ENCODE measurements around the gene CARF. TPM values are rescaled to one million over a fixed set of nuclear protein-coding genes. Genes with fewer than 3 reads are reported as not detected.

Gene CARF
- total and polyA plus RNA-seq, 2 of the 13 experiments (the other 11 are each of a cell fraction or from before 2014, with no cell fraction given), result 3.0 to 5.4 TPM

- TF ChIP-seq SRSF1 (optimal IDR thresholded peaks at IDR 0.05; ENCODE audit: low read depth, low read length) (no peak), PHF8 (CRISPR knock-in tag; IDR thresholded peaks at IDR 0.05) (no peak), ARNT2 (CRISPR knock-in tag; IDR thresholded peaks at IDR 0.05; ENCODE audit: low read depth) (0 out of 2 replicates have a peak, but pooled peaks have one; percentile 9), TGIF2 (CRISPR knock-in tag; IDR thresholded peaks at IDR 0.05) (peak; percentile 25; the same call in 1 of the 2 replicates), ZNF7 (CRISPR knock-in tag; IDR thresholded peaks at IDR 0.05) (no peak), ZNF772 (CRISPR knock-in tag; IDR thresholded peaks at IDR 0.05) (no peak; the same call in 1 of the 2 replicates)
Measured at GRCh38 chr2:202870431-202871299, 41.4 kb upstream of the CARF start (continued).

GRCh38 chr2:202871300-202872141 is 40.6 kb upstream of the CARF start, which contains the start of gene ICA1L:
TSS of gene ICA1L (minus strand) at chr2:202871766. CDS start at chr2:202829009, 42,757 bp downstream.
- intact Hi-C loops (cut with micrococcal nuclease; ENCODE audit: unreplicated experiment), result loop anchor here (1.0 kb wide), 1 partner anchor 40 kb away; no protein-coding TSS in a partner anchor
- DNase-seq (ENCODE audit: low spot score), result peak; percentile 32
- TF ChIP-seq SRSF1 (optimal IDR thresholded peaks at IDR 0.05; ENCODE audit: low read depth, low read length), result no peak
- no peak; the same call in 1 of the 2 replicates for TF ChIP-seq ZSCAN25 (CRISPR knock-in tag; IDR thresholded peaks at IDR 0.05)
- TF ChIP-seq PRDM10 (CRISPR knock-in tag; IDR thresholded peaks at IDR 0.05; ENCODE audit: low read depth), result no peak
- no peak for TF ChIP-seq EZH2 (conservative IDR thresholded peaks at IDR 0.05; ENCODE audit: low read depth, low read length)
- peak; percentile 20; the same call in 1 of the 2 replicates for TF ChIP-seq NR0B2 (CRISPR knock-in tag; IDR thresholded peaks at IDR 0.05)
- TF ChIP-seq SIX1 (CRISPR knock-in tag; IDR thresholded peaks at IDR 0.05; ENCODE audit: borderline replicate concordance), result no peak
- TF ChIP-seq HDAC1 (CRISPR knock-in tag; IDR thresholded peaks at IDR 0.05), result peak; percentile 80
- no peak for TF ChIP-seq ZFP36L1 (CRISPR knock-in tag; IDR thresholded peaks at IDR 0.05)
- TF ChIP-seq ZNF333 (CRISPR knock-in tag; IDR thresholded peaks at IDR 0.05; ENCODE audit: borderline replicate concordance), result peak; percentile 82; the same call in 1 of the 2 replicates
- TF ChIP-seq ZNF460 (CRISPR knock-in tag; IDR thresholded peaks at IDR 0.05; ENCODE audit: borderline replicate concordance), result no peak

More at GRCh38 chr2:202871300-202872141, 40.6 kb upstream of the CARF start, which contains the start of gene ICA1L:
- Histone ChIP-seq H3K9me3 (ENCODE audit: low read length) (no peaks in the 10 kb centered on the region), H3K4me3 (replicated peaks in 1 of 3; ENCODE audit: insufficient read depth in 1 of 3, low read depth in 2 of 3, low read length in 3 of 3) (peak within 1 kb of the TSS; percentile 72 to 88 (median 85)), H3K27me3 (ENCODE audit: control insufficient read depth in 1 of 2, insufficient read depth in 2 of 2, low read length in 2 of 2) (no peaks in the 10 kb centered on the region), H3K9ac (ENCODE audit: insufficient read depth, low read depth, low read length) (peak within 1 kb of the TSS; percentile 72), H3K4me2 (ENCODE audit: low read depth, low read length) (peak within 1 kb of the TSS; percentile 83), H3K36me3 (replicated peaks in 1 of 2; ENCODE audit: control insufficient read depth in 1 of 2, insufficient read depth in 2 of 2, low read length in 2 of 2) (no peaks in the 10 kb centered on the region), H3K79me2 (ENCODE audit: insufficient read depth, low read length) (no peaks in the 10 kb centered on the region), H2AFZ (ENCODE audit: low read length) (peak within 1 kb of the TSS; percentile 49), H3K27ac (ENCODE audit: extremely low read length, insufficient read depth, low read length) (peak within 1 kb of the TSS; percentile 51), H3K4me1 (ENCODE audit: insufficient read depth, low read length) (peaks cover 6% of the 10 kb centered on the region), H4K20me1 (ENCODE audit: insufficient read depth, low read length) (no peaks in the 10 kb centered on the region)
- CTCF ChIA-PET (ENCODE audit: low intra/inter-chr PET ratio, low total read pairs), result interaction anchor here (1.7 to 2.2 kb wide), 3 partner anchors 40 to 298 kb away, joined by 5 to 12 read pairs (median 11); no protein-coding TSS in a partner anchor
- ATAC-seq (peak; percentile 83), FAIRE-seq (no peak)
- BruUV-seq (replicated peaks), result no TSS peak
- in situ Hi-C loops (cut with HindIII; ENCODE audit: extremely low pct_ligation_motif_present, low pct_unique_long_range_greater_than_20kb), result loop anchor here (5.0 kb wide), 1 partner anchor 284 kb away; no protein-coding TSS in a partner anchor
- POLR2A ChIA-PET, result interaction anchor here (0.9 to 1.3 kb wide), 2 partner anchors 40 to 143 kb away, joined by 3 to 5 read pairs; partner anchors contain the start of genes CARF, NBEAL1 and WDR12
- under 1% methylated on average over 33 of the region's 93 CpGs for WGBS (ENCODE audit: low lambda C conversion rate)

Data from HepG2 (cell line).